ENCODE measurements around the gene UTS2. TPM values are rescaled to one million over a fixed set of nuclear protein-coding genes. Genes with fewer than 3 reads are reported as not detected.

The UTS2 gene
- total RNA-seq, 2 experiments from 2014 or later: 0.16 TPM; not detected in 1

GRCh38 chr1:7879228-7879627 lies 26.4 kb upstream of the UTS2 start:
- DNase-seq: no peak
- Mint-ChIP-seq H3K4me3 (no peak overlapping the region), H3K27me3 (ENCODE audit: low read depth) (peaks cover 5% of the 10 kb centered on the region), H3K27ac (no peak overlapping the region), H3K4me1 (ENCODE audit: low read depth) (peaks cover 3% of the 10 kb centered on the region), H3K36me3 (ENCODE audit: low read depth) (peaks cover 5% of the 10 kb centered on the region), H3K9me3 (ENCODE audit: insufficient read depth) (peaks cover 8% of the 10 kb centered on the region)
- no peak for ATAC-seq
- ChIA-PET CTCF (interaction anchor here (1.0 kb wide), 1 partner anchor 127 kb away, joined by 3 read pairs; no protein-coding TSS in a partner anchor), POLR2A (no interaction called here)

- ChIA-PET CTCF (no interaction called here), POLR2A (no interaction called here)
- DNase-seq (no peak), ATAC-seq (no peak)
- Mint-ChIP-seq H3K9me3 (ENCODE audit: insufficient read depth) (peaks cover 8% of the 10 kb centered on the region), H3K27me3 (ENCODE audit: low read depth) (peaks cover 5% of the 10 kb centered on the region), H3K4me3 (no peak overlapping the region), H3K27ac (no peak overlapping the region), H3K4me1 (ENCODE audit: low read depth) (peaks cover 3% of the 10 kb centered on the region), H3K36me3 (ENCODE audit: low read depth) (peaks cover 5% of the 10 kb centered on the region)
Measured at GRCh38 chr1:7878027-7878426, 25.2 kb upstream of the UTS2 start.

- CTCF ChIA-PET: no interaction called here
- POLR2A ChIA-PET: no interaction called here
- Mint-ChIP-seq H3K36me3 (ENCODE audit: low read depth) (peaks cover 5% of the 10 kb centered on the region), H3K9me3 (ENCODE audit: insufficient read depth) (peaks cover 8% of the 10 kb centered on the region), H3K4me1 (ENCODE audit: low read depth) (peaks cover 3% of the 10 kb centered on the region), H3K27me3 (ENCODE audit: low read depth) (peaks cover 5% of the 10 kb centered on the region), H3K4me3 (no peak overlapping the region), H3K27ac (no peak overlapping the region)
- DNase-seq (no peak), ATAC-seq (no peak)
Measured at GRCh38 chr1:7873801-7874795, 21.2 kb upstream of the UTS2 start.

DNA sequence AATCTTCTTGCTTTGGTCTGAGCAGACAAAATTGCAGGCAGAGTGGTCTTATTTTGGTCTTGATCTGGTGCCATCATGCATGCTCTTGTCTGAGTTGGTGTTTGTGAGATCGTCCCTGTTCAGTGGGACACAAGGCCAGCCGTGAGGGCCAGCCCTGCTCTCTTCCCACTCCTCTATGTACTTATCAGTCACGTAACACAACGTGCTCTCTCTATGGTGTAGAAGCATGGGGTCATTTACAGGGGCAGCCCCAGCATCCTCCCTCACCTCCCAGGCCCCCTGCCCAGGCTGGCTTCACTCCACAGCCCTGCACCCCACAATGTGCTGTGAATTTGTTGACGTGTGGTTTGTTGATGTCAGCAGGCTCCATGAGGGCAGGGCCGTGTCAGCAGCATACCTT lies 18.3 kb upstream of the UTS2 start:
- Mint-ChIP-seq H3K27me3 (ENCODE audit: low read depth) (peaks cover 3% of the 10 kb centered on the region), H3K4me1 (ENCODE audit: low read depth) (no peaks in the 10 kb centered on the region), H3K9me3 (ENCODE audit: insufficient read depth) (no peaks in the 10 kb centered on the region), H3K36me3 (ENCODE audit: low read depth) (no peaks in the 10 kb centered on the region), H3K27ac (no peak overlapping the region), H3K4me3 (no peak overlapping the region)
- DNase-seq: no peak
- CTCF ChIA-PET: no interaction called here
- POLR2A ChIA-PET: no interaction called here
- no peak for ATAC-seq

DNA sequence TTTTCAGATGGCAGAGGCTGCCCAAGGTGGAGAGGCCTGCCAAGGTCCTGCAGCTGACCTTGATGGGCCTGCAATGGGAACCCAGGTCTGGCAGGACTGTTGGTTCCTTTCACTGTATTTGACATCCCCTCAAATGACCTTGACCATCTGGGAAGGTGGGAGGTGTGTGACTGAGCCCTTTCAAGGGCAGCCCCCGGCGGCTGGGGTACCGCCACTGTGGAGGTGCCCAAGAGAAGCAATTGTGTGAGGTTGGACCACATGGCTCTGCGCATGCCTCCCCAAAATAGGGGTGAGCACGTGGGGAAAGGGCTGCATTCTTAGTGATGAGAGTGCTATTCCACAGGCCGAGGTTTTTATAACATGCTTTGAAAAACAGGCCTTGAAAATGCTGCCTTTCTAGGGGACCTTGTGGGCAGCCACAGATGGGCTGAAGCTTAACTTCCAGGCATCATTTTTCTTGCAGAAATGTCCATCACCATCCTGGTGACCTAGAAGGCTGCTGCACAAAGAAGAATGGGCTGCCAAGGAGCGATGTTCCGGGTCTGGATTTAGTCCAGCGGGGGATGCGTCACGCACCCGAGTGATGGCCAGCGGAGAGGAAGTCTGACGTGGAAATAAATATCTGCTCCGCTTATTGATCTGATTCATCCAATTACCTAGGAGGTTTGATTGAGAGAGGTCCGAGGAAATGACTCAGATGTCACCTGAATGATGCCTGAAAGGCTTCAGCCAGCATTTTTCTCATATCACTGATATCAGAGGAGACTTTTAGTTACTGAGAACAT lies 16.5 kb upstream of the UTS2 start:
- Mint-ChIP-seq H3K27me3 (ENCODE audit: low read depth) (peaks cover 3% of the 10 kb centered on the region), H3K4me1 (ENCODE audit: low read depth) (no peaks in the 10 kb centered on the region), H3K36me3 (ENCODE audit: low read depth) (no peaks in the 10 kb centered on the region), H3K27ac (no peak overlapping the region), H3K4me3 (no peak overlapping the region), H3K9me3 (ENCODE audit: insufficient read depth) (no peaks in the 10 kb centered on the region)
- DNase-seq (no peak), ATAC-seq (no peak)
- ChIA-PET POLR2A (no interaction called here), CTCF (no interaction called here)

- H3K36me3 Mint-ChIP-seq (ENCODE audit: low read depth): no peaks in the 10 kb centered on the region
- DNase-seq (no peak), ATAC-seq (no peak)
- no peak overlapping the region for H3K4me3 Mint-ChIP-seq
- no peaks in the 10 kb centered on the region for H3K9me3 Mint-ChIP-seq (ENCODE audit: insufficient read depth)
- no peak overlapping the region for H3K27ac Mint-ChIP-seq
- ChIA-PET POLR2A (no interaction called here), CTCF (interaction anchor here (0.8 kb wide), 1 partner anchor 115 kb away, joined by 3 read pairs; no protein-coding TSS in a partner anchor)
- H3K27me3 Mint-ChIP-seq (ENCODE audit: low read depth): peaks cover 1% of the 10 kb centered on the region
- H3K4me1 Mint-ChIP-seq (ENCODE audit: low read depth): no peaks in the 10 kb centered on the region
Measured at GRCh38 chr1:7868070-7868780, 15.4 kb upstream of the UTS2 start.

DNA sequence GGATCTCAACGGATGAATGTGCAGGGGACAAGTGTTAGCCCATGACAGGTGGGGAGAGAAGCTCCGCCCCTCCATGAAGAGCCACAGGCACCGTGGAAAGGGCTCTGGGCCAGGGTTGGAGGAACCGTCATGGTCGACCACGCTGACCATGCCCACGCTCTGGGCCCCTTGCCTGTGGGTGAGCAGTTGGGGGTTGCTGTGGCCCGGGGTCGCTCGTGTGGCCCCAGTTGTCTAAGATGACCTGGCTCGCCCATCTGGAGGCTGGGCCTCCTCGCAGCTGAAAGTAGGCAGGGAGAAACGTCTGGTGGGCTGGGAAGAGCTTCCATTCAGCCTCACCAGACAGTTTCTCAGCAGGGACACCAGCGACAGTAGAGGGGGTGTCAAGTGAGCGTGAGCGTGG lies 13.1 kb upstream of the UTS2 start:
- Mint-ChIP-seq H3K4me1 (ENCODE audit: low read depth) (no peaks in the 10 kb centered on the region), H3K9me3 (ENCODE audit: insufficient read depth) (no peaks in the 10 kb centered on the region), H3K4me3 (no peak overlapping the region), H3K27me3 (ENCODE audit: low read depth) (no peaks in the 10 kb centered on the region), H3K27ac (no peak overlapping the region), H3K36me3 (ENCODE audit: low read depth) (no peaks in the 10 kb centered on the region)
- ATAC-seq (no peak), DNase-seq (no peak)
- ChIA-PET CTCF (no interaction called here), POLR2A (no interaction called here)

DNA sequence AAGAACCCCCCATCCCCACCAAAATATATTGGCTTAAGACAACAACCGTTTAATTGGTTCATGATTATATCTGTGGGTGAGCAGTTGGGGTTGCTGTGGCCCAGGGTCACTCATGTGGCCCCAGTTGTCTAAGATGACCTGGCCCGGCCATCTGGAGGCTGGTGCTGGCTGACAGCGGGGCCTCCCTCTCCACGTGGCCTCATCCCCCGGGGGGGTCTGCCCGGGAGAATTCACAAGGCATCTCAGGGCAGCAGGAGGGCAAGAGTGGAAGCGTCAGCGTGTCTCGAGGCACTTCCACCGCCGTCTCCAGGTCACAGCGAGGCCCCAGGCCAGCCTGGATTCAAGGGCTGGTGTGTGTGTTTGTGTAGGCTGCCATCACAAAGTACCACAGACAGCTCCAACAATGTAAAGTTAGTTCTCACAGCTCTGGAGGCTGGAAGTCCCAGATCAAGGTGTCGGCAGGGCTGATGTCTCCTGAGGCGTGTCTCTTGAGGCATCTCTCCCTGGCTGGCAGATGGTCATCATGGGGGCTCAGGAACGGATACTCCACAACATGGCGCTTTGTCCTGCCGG lies 11.0 kb upstream of the UTS2 start:
- DNase-seq: no peak
- ATAC-seq: no peak
- Mint-ChIP-seq H3K4me1 (ENCODE audit: low read depth) (no peaks in the 10 kb centered on the region), H3K36me3 (ENCODE audit: low read depth) (no peaks in the 10 kb centered on the region), H3K27ac (no peak overlapping the region), H3K9me3 (ENCODE audit: insufficient read depth) (no peaks in the 10 kb centered on the region), H3K27me3 (ENCODE audit: low read depth) (no peaks in the 10 kb centered on the region), H3K4me3 (no peak overlapping the region)
- ChIA-PET CTCF (no interaction called here), POLR2A (no interaction called here)

- no peaks in the 10 kb centered on the region for H3K27me3 Mint-ChIP-seq (ENCODE audit: low read depth)
- ATAC-seq (no peak), DNase-seq (no peak)
- H3K27ac Mint-ChIP-seq: no peak overlapping the region
- no peaks in the 10 kb centered on the region for H3K4me1 Mint-ChIP-seq (ENCODE audit: low read depth)
- H3K9me3 Mint-ChIP-seq (ENCODE audit: insufficient read depth): no peaks in the 10 kb centered on the region
- no peak overlapping the region for H3K4me3 Mint-ChIP-seq
- no peaks in the 10 kb centered on the region for H3K36me3 Mint-ChIP-seq (ENCODE audit: low read depth)
- CTCF ChIA-PET: no interaction called here
- POLR2A ChIA-PET: no interaction called here
Measured at GRCh38 chr1:7862211-7863060, 9.6 kb upstream of the UTS2 start.

- ChIA-PET CTCF (no interaction called here), POLR2A (no interaction called here)
- Mint-ChIP-seq H3K36me3 (ENCODE audit: low read depth) (no peaks in the 10 kb centered on the region), H3K27ac (no peak overlapping the region), H3K4me3 (no peak overlapping the region), H3K4me1 (ENCODE audit: low read depth) (no peaks in the 10 kb centered on the region), H3K9me3 (ENCODE audit: insufficient read depth) (no peaks in the 10 kb centered on the region), H3K27me3 (ENCODE audit: low read depth) (no peaks in the 10 kb centered on the region)
- ATAC-seq (no peak), DNase-seq (no peak)
Measured at GRCh38 chr1:7861452-7861851, 8.6 kb upstream of the UTS2 start.

DNA sequence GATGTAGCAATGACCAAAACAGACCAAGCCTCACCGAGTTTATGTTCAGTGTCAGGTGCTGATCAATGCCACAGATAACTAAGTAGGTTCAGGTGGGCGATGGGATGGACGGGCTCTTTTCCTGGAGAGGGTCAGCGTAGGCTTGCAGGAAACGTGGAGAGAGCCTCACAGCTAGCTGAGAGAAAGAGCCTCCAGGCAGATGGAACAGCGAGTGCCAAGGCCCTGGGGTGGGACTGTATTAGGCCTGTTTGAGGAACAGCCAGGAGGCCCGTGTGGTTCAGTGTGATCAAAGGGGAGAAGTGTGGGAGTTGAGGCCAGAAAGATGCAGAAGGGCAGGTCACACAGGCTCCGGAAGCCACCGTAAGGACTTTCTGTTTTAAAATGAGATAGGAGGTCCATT lies 7.3 kb upstream of the UTS2 start:
- H3K4me3 Mint-ChIP-seq: no peak overlapping the region
- ChIA-PET CTCF (no interaction called here), POLR2A (no interaction called here)
- H3K27me3 Mint-ChIP-seq (ENCODE audit: low read depth): no peaks in the 10 kb centered on the region
- no peaks in the 10 kb centered on the region for H3K4me1 Mint-ChIP-seq (ENCODE audit: low read depth)
- no peak for DNase-seq
- H3K27ac Mint-ChIP-seq: no peak overlapping the region
- no peaks in the 10 kb centered on the region for H3K36me3 Mint-ChIP-seq (ENCODE audit: low read depth)
- no peaks in the 10 kb centered on the region for H3K9me3 Mint-ChIP-seq (ENCODE audit: insufficient read depth)
- no peak for ATAC-seq
